Measurements from ENCODE around the gene MTIF3.
"Not testable (repeated sequence)": the region's sequence is repeated elsewhere in the genome, so short reads cannot be mapped to it uniquely, and the experiment has no call there.

MTIF3 gene

GRCh38 chr13:27408074-27408473 is 42.3 kb downstream of the MTIF3 start:
- DNase-seq = peak; percentile 12

GRCh38 chr13:27406178-27406939 is 44.0 kb downstream of the MTIF3 start:
- peak; percentile 5 for DNase-seq

- DNase-seq = no peak
These were observed 44.7 kb downstream of the MTIF3 start for GRCh38 chr13:27405546-27406134.

GRCh38 chr13:27404680-27405079 is 45.7 kb downstream of the MTIF3 start:
- no peak for DNase-seq

GRCh38 chr13:27403727-27404385 is 46.5 kb downstream of the MTIF3 start:
- no peak for DNase-seq

GRCh38 chr13:27403203-27403678 is 47.1 kb downstream of the MTIF3 start:
- no peak for DNase-seq

- no peak for DNase-seq
These were observed 49.2 kb downstream of the MTIF3 start for GRCh38 chr13:27401210-27401609.

GRCh38 chr13:27400405-27400804 is 50.0 kb downstream of the MTIF3 start:
- not testable (repeated sequence) for DNase-seq

GRCh38 chr13:27398360-27398759 is 52.0 kb downstream of the MTIF3 start:
- DNase-seq = no peak

- no peak for DNase-seq
These were observed 54.0 kb downstream of the MTIF3 start for GRCh38 chr13:27396252-27396846.

- no peak for DNase-seq
These were observed 55.3 kb downstream of the MTIF3 start for GRCh38 chr13:27395007-27395510.

GRCh38 chr13:27393101-27393500 is 57.3 kb downstream of the MTIF3 start:
- DNase-seq = no peak

- DNase-seq = no peak
These were observed 58.9 kb downstream of the MTIF3 start for GRCh38 chr13:27391471-27391870.

GRCh38 chr13:27389891-27390290 is 60.5 kb downstream of the MTIF3 start:
- no peak for DNase-seq

- DNase-seq = no peak
These were observed 62.1 kb downstream of the MTIF3 start for GRCh38 chr13:27388241-27388640.

All from NCI-H510A (cell line).